GM19395 (cell line): ENCODE data around the gene GRWD1.

Experiments
- ATAC-seq: cut with Tn5 transposase; IDR thresholded peaks from one replicate; pipeline ENCODE4 v1.9.1; 2021; ENCODE audit warnings: mild to moderate bottlenecking, moderate library complexity; ENCODE audit not compliant: unreplicated experiment

Gene GRWD1

GRCh38 chr19:48421548-48421947 is 24.2 kb upstream of the GRWD1 start:
- no peak for ATAC-seq

- no peak for ATAC-seq
Measured at GRCh38 chr19:48424694-48425219, 21.0 kb upstream of the GRWD1 start.

DNA sequence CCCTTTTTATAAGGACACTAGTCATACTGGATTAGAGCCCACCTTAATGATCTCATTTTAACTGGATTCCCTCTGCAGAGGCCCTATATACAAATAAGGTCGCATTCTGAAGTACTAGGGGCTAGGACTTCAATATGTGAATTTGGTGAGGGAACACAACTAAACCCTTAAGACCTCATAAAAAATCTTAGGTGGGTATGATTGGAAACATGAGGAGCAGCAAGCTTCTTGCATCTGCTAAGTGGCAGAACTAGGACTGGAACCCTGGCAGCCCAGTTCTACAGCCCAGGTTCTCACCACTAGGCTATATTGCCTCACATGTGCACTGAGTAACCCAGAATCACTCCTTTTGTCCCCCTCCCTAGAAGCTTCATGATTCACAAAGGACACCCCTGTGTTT is 17.1 kb upstream of the GRWD1 start:
- ATAC-seq = no peak

DNA sequence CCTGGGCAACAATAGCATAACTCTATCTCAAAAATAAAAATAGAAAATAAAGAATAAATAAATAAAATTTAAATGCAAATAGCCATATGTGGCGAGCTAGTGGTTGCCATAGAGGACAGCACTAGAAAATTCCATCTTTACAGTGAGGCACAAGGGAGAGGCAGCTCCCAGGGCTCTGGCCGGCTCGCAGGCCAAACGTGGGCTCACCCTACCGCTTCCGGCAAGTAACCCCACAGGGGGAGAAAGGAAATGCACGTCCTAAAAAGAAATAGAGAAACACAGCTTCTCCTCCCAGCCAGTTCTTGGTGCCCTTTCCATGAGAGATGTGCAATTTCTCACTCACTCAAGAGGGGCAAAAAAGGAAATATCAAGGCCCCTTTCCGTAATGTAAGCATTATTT is 12.4 kb upstream of the GRWD1 start:
- ATAC-seq = no peak

DNA sequence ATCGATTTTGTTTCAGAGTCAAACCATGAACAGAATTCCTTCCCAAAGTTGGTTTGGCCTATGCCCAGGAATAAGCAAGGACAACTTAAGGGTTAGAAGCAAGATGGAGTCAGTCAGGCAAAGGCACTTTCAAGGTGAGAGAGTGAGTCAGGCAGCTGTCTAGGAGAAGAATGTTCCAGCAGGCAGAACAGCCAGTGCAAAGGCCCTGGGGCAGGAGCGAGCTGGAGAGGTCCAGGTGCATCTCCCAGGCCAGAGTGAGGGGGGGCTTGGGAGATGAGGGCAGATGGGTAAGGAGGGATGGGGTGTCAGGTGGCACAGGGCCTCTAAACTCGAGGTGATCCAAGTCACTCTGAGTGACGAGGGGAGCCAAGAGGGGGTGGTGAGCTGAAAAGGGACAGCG is 9.2 kb upstream of the GRWD1 start:
- no peak for ATAC-seq

GRCh38 chr19:48441360-48442050 is 4.3 kb upstream of the GRWD1 start:
- no peak for ATAC-seq

DNA sequence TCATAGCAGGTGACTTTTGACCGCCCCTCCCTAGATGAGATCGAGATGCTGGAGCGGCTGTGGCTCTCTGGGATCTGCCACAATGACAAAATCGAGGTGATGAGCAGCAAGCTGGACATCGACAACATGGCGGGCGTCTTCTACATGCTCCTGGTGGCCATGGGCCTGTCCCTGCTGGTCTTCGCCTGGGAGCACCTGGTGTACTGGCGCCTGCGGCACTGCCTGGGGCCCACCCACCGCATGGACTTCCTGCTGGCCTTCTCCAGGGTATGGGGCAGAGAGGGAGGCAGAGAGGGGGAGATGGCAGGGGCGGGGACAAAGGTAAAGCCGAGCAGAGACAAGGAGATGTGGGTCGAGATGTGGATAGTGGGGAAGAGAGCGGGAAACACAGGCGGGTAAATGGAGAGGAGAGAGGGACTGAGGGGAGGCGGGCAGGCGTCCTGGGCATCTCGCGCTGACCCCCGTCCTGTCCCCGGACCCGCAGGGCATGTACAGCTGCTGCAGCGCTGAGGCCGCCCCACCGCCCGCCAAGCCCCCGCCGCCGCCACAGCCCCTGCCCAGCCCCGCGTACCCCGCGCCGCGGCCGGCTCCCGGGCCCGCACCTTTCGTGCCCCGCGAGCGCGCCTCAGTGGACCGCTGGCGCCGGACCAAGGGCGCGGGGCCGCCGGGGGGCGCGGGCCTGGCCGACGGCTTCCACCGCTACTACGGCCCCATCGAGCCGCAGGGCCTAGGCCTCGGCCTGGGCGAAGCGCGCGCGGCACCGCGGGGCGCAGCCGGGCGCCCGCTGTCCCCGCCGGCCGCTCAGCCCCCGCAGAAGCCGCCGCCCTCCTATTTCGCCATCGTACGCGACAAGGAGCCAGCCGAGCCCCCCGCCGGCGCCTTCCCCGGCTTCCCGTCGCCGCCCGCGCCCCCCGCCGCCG is 3.4 kb upstream of the GRWD1 start:
- no peak for ATAC-seq

DNA sequence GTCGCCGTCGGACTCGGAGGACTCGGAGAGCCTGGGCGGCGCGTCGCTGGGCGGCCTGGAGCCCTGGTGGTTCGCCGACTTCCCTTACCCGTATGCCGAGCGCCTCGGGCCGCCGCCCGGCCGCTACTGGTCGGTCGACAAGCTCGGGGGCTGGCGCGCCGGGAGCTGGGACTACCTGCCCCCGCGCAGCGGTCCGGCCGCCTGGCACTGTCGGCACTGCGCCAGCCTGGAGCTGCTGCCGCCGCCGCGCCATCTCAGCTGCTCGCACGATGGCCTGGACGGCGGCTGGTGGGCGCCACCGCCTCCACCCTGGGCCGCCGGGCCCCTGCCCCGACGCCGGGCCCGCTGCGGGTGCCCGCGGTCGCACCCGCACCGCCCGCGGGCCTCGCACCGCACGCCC is 2.5 kb upstream of the GRWD1 start:
- ATAC-seq = no peak

DNA sequence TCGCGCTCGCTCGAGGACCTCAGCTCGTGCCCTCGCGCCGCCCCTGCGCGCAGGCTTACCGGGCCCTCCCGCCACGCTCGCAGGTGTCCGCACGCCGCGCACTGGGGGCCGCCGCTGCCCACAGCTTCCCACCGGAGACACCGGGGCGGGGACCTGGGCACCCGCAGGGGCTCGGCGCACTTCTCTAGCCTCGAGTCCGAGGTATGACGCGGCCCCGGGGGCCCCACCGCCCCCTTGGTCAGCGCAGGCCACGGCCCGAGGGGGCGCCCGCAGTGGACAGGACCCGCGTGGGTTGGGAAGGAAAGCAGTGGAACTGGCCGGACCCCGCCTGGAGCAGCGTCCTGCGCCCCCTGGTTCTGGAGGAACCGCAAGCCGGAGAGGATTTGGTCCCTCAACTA is 2.1 kb upstream of the GRWD1 start:
- no peak for ATAC-seq

GRCh38 chr19:48444129-48444935 is 1.5 kb upstream of the GRWD1 start:
- no peak for ATAC-seq

DNA sequence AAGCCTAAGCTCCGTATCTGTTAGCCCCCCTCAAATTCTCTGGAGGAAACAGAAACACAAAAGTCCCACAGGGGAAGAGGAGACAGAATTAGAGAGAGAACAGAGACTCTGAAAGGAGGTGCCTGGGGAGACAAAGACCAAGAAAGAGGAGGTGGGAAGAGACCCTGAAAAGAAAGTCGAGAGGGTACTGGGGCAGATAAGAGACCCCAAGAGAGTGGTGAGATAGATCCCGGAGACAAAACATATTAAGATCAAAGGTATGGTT is 915 bp upstream of the GRWD1 start:
- no peak for ATAC-seq

DNA sequence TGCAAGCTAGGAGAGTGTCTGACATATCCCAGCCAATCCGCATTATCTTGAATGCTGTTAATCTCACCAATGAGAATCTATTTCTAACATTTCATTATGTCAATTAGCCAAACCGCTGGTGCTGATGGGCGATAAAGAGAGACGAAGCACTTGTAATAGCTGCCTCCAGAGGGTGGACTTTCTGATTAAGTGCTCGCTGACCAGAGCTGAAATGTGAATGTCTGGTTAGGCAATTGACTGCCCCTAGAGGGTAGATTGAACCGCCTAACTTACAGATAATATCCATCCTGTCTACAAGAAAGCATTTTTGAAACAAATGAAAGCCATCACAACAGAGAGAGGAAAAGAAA is 552 bp upstream of the GRWD1 start:
- peak; percentile 13 for ATAC-seq

- ATAC-seq = no peak
Measured at GRCh38 chr19:48446579-48446978, 796 bp downstream of the GRWD1 start.

- ATAC-seq = no peak
Measured at GRCh38 chr19:48448563-48448962, 2.8 kb downstream of the GRWD1 start.

GRCh38 chr19:48450441-48450840 is 4.7 kb downstream of the GRWD1 start:
- no peak for ATAC-seq

DNA sequence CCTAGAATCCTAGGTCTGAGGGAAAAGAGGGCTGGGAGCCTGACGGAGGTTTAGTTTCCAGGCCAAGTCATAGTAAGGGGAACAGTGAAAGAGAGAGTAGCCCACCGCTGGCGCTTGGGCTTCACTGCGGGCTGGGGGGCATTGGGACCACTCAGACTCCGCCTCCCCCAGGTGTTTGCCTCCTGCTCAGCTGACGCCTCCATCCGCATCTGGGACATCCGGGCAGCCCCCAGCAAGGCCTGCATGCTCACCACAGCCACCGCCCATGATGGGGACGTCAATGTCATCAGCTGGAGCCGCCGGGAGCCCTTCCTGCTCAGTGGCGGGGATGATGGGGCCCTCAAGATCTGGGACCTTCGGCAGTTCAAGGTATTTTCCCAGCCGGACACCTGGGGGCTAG is 5.1 kb downstream of the GRWD1 start:
- ATAC-seq = no peak

GRCh38 chr19:48451624-48452023 is 5.8 kb downstream of the GRWD1 start:
- no peak for ATAC-seq

- ATAC-seq = no peak
Measured at GRCh38 chr19:48452289-48453190, 6.8 kb downstream of the GRWD1 start.

DNA sequence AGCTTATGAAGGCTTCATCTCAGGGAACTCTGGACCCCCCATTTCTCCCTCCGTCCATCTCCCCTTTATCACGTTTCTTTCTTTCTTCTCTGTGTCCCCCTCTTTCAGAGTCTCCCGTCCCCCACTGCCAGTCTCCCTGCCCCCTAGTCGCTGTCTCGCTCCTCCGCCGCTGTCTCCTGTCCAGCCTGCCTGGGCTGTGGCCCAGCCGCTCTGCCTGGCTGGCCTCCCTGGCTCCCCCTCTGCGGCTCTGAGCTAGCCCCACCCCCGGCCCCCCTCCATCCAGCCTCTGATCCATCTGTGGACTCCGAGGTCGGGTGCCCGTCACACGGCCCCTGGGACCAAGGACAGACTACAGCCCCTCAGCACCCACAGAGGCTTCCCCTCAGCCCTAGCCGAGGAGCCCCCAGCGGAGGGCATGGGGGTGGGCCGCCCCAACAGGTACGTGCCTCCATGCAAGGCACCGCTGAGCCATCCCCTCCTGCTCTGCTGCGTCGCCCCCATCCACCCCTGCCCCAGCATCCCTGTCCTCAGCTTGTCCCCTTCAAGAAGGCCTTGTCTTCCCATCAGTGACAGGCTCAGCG is 8.5 kb downstream of the GRWD1 start:
- no peak for ATAC-seq

DNA sequence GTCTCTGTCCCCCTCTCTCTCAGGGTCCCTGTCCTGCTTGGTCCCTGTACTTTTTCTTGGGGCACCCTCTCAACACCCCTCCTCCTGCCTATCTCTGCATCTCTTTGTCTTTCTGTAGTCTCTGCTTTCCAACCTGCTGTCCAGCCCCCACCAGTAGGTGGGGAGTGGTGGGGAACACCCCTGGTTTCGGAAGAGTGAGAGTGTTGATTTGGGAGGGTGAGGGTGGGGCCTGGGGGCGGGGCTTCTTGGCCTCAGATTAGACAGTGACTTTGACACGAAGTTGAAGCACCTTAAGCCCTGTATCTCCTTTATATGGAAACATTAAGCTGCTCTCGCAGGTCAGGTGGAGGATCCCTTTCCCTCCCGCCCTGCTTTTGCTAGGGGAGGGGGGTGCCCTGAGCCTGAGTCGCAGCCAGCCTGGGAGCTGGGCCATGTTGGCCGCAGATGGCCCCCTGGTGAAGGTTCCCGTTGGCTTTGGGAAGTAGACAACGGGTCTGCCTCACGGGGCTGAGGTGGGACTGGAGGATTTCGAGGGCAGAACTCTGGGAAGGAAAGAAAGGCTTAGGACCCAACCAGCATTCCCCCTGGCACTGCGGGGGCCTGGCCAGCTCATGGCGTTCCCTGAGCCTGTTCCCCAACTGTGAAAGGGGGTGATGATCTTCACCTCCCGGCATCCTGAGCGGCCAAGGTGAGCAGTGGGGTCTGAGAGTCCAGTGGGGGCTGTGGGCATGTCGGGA is 9.6 kb downstream of the GRWD1 start, which contains the start of gene KCNJ14:
KCNJ14 (plus strand) TSS at position 404 of the 737 bp plus-strand sequence. CDS start 6,151 bp downstream, outside the sequence.
- no peak for ATAC-seq
